Measurements from ENCODE around the gene TIMMDC1. TPM values are rescaled to one million over a fixed set of nuclear protein-coding genes. Genes with fewer than 3 reads are reported as not detected.

TIMMDC1 gene
- total and polyA plus RNA-seq, 2 of the 4 experiments (the other 2 are of a cell fraction), result 52.5 to 56.6 TPM

DNA sequence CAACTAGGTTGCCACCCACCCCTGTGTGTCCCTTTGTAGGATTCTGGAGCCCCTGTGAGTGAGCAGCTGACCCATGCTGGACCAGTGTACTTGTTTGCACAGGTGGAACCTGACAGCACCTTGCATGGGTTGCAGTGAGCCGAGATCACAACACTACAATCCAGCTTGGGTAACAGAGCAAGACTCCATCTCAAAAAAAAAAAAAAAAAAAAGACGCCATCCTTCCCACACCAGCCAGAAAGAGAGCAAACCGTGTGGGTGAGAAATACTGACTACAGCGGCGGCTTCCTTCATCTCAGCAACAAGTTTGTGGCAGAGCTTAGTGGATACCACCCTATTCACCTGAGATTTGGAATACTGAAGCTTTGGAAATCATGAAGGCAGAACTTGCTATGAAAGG lies 61.8 kb downstream of the TIMMDC1 start:
- Histone ChIP-seq H3K14ac (replicated peaks; ENCODE audit: low read depth, low read length) (no peak overlapping the region), H2BK15ac (ENCODE audit: low read depth, low read length) (no peak overlapping the region), H2AK5ac (ENCODE audit: low read depth, low read length) (no peak overlapping the region), H3K9me1 (ENCODE audit: insufficient read depth, low read length) (no peaks in the 10 kb centered on the region), H3K27ac (ENCODE audit: insufficient read depth, low read length) (no peak overlapping the region), H4K91ac (ENCODE audit: insufficient read depth, low read depth, low read length) (no peak overlapping the region), H4K20me1 (ENCODE audit: insufficient read depth, low read length) (no peaks in the 10 kb centered on the region), H3K4me2 (ENCODE audit: low read depth, low read length) (no peak overlapping the region), H2AFZ (replicated peaks; ENCODE audit: low read length, poor library complexity) (no peak overlapping the region), H3K79me1 (ENCODE audit: low read depth in 1 of 2, low read length in 2 of 2) (no peaks in the 10 kb centered on the region), H2BK120ac (ENCODE audit: low read depth, low read length) (no peak overlapping the region), H3K36me3 (ENCODE audit: control insufficient read depth, insufficient read depth, low read length) (no peaks in the 10 kb centered on the region), H3K4me3 (ENCODE audit: insufficient read depth, low read depth, low read length) (no peak overlapping the region), H3K18ac (ENCODE audit: low read depth, low read length) (no peak overlapping the region), H3K27me3 (ENCODE audit: control insufficient read depth, insufficient read depth, low read length) (peaks cover 24% of the 10 kb centered on the region), H3K9me3 (ENCODE audit: control insufficient read depth, insufficient read depth, low read length) (no peaks in the 10 kb centered on the region), H3K9ac (ENCODE audit: low read depth, low read length) (no peak overlapping the region), H4K5ac (ENCODE audit: low read depth, low read length) (no peak overlapping the region), H2BK5ac (ENCODE audit: low read depth, low read length, poor library complexity, severe bottlenecking) (no peak overlapping the region), H3K56ac (ENCODE audit: extremely low read depth, insufficient read depth, low read length) (no peak overlapping the region), H3K4me1 (ENCODE audit: control insufficient read depth, insufficient read depth, low read length) (no peaks in the 10 kb centered on the region), H2AK9ac (replicated peaks; ENCODE audit: low read depth, low read length, poor library complexity) (no peak overlapping the region), H4K8ac (ENCODE audit: low read depth in 2 of 2, low read length in 2 of 2) (no peak overlapping the region), H2BK20ac (ENCODE audit: low read depth, low read length) (no peak overlapping the region), H3K4ac (ENCODE audit: low read depth, low read length) (no peak overlapping the region), H3K23ac (ENCODE audit: low read depth, low read length) (no peak overlapping the region)
- DNase-seq, result no peak
- ChIA-PET POLR2A (ENCODE audit: unreplicated experiment) (interaction anchor here (0.6 kb wide), 1 partner anchor 61 kb away, joined by 5 read pairs; the partner anchor contains the start of gene TIMMDC1), CTCF (no interaction called here)
- dilution Hi-C loops (cut with HindIII; ENCODE audit: low sequenced_read_pairs, unreplicated experiment) (no loop called here), in situ Hi-C loops (cut with MboI; ENCODE audit: low sequenced_read_pairs) (no loop called here), intact Hi-C loops (cut with micrococcal nuclease) (no loop called here)
- TF ChIP-seq CEBPB (IDR thresholded peaks at IDR 0.05; ENCODE audit: low read depth, low read length), result no peak
- TF ChIP-seq MXI1 (IDR thresholded peaks at IDR 0.05; ENCODE audit: borderline replicate concordance, low read depth, low read length), result no peak
- no peak for TF ChIP-seq BHLHE40 (IDR thresholded peaks at IDR 0.05; ENCODE audit: low read depth, low read length)
- TF ChIP-seq RCOR1 (IDR thresholded peaks at IDR 0.05; ENCODE audit: insufficient replicate concordance, low read length), result no peak
- TF ChIP-seq, protein P1, sequence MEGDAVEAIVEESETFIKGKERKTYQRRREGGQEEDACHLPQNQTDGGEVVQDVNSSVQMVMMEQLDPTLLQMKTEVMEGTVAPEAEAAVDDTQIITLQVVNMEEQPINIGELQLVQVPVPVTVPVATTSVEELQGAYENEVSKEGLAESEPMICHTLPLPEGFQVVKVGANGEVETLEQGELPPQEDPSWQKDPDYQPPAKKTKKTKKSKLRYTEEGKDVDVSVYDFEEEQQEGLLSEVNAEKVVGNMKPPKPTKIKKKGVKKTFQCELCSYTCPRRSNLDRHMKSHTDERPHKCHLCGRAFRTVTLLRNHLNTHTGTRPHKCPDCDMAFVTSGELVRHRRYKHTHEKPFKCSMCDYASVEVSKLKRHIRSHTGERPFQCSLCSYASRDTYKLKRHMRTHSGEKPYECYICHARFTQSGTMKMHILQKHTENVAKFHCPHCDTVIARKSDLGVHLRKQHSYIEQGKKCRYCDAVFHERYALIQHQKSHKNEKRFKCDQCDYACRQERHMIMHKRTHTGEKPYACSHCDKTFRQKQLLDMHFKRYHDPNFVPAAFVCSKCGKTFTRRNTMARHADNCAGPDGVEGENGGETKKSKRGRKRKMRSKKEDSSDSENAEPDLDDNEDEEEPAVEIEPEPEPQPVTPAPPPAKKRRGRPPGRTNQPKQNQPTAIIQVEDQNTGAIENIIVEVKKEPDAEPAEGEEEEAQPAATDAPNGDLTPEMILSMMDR (conservative IDR thresholded peaks at IDR 0.05; ENCODE audit: low read depth, low read length), result no peak
- TF ChIP-seq NFE2L2 (IDR thresholded peaks at IDR 0.05; ENCODE audit: low read depth, low read length), result no peak
- TF ChIP-seq CHD1 (IDR thresholded peaks at IDR 0.05; ENCODE audit: low read depth, low read length), result no peak
- no peak for TF ChIP-seq SMC3 (IDR thresholded peaks at IDR 0.05; ENCODE audit: low read depth, low read length)
- TF ChIP-seq RFX5 (IDR thresholded peaks at IDR 0.05; ENCODE audit: low read depth, low read length), result no peak
- no peak for TF ChIP-seq FOS (IDR thresholded peaks at IDR 0.05; ENCODE audit: low read depth, low read length)
- no peak for TF ChIP-seq POLR2A (IDR thresholded peaks at IDR 0.05; ENCODE audit: low read depth, low read length)
- TF ChIP-seq MAZ (IDR thresholded peaks at IDR 0.05; ENCODE audit: borderline replicate concordance, low read depth, low read length), result no peak
- no peak for TF ChIP-seq MAFK (IDR thresholded peaks at IDR 0.05; ENCODE audit: low read depth, low read length)
- TF ChIP-seq, protein P2, sequence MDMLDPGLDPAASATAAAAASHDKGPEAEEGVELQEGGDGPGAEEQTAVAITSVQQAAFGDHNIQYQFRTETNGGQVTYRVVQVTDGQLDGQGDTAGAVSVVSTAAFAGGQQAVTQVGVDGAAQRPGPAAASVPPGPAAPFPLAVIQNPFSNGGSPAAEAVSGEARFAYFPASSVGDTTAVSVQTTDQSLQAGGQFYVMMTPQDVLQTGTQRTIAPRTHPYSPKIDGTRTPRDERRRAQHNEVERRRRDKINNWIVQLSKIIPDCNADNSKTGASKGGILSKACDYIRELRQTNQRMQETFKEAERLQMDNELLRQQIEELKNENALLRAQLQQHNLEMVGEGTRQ (IDR thresholded peaks at IDR 0.05; ENCODE audit: low read depth, low read length), result no peak
- TF ChIP-seq, protein P3, sequence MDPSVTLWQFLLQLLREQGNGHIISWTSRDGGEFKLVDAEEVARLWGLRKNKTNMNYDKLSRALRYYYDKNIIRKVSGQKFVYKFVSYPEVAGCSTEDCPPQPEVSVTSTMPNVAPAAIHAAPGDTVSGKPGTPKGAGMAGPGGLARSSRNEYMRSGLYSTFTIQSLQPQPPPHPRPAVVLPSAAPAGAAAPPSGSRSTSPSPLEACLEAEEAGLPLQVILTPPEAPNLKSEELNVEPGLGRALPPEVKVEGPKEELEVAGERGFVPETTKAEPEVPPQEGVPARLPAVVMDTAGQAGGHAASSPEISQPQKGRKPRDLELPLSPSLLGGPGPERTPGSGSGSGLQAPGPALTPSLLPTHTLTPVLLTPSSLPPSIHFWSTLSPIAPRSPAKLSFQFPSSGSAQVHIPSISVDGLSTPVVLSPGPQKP (IDR thresholded peaks at IDR 0.05; ENCODE audit: borderline replicate concordance, low read depth, low read length), result no peak
- no peak for TF ChIP-seq RAD21 (IDR thresholded peaks at IDR 0.05; ENCODE audit: low read length)
- ATAC-seq (ENCODE audit: low read depth), result no peak
- no CpG with 5 or more reads among the region's 5 CpGs for WGBS, 2 experiments (ENCODE audit: extremely low coverage in 2 of 2, insufficient read length in 1 of 2)
- no TSS peak for BruUV-seq (replicated peaks)

Data from IMR-90 (cell line).